ENCODE measurements around the gene GALK2. TPM values are rescaled to one million over a fixed set of nuclear protein-coding genes. Genes with fewer than 3 reads are reported as not detected.

GALK2 gene
- total and polyA plus RNA-seq, 8 donors, result 23.1 to 43.1 (median 25.1) TPM

- peak in 2 of 4 donors; percentile 53 to 70 for DNase-seq
- ATAC-seq, result peak; percentile 99
These were observed 46.0 kb downstream of the GALK2 start for GRCh38 chr15:49215768-49216739.

DNA sequence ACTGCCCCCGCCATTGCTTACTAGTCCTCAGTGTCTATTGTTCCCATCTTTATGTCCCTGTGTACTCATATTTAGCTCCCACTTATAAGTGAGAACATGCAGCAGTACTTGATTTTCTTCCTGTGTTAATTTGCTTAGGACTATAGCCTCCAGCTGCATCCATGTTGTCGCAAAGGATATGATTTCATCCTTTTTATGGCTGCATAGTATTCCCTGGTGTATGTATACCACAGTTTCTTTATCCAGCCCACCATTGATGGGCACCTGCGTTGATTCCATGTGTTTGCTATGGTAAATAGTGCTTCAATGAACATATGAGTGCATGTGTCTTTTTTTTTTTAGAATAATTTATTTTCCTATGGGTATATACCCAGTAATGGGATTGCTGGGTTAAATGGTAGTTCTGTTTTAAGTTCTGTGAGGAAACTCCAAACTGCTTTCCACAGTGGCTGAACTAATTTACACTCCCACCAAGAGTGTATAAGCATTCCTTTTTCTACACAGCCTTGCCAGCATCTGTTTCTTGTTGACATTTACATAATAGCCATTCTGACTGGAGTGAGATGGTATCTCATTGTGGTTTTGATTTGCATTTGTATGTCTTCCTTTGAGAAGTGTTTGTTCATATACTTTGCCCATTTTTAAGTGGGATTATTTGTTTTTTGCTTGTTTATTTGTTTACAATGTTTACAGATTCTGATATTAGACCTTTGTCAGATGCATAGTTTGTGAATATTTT lies 53.7 kb downstream of the GALK2 start:
- H3K4me1 ChIP-seq, result no peaks in the 10 kb centered on the region
- H3K27ac ChIP-seq, result no peak overlapping the region
- TF ChIP-seq, protein P1, sequence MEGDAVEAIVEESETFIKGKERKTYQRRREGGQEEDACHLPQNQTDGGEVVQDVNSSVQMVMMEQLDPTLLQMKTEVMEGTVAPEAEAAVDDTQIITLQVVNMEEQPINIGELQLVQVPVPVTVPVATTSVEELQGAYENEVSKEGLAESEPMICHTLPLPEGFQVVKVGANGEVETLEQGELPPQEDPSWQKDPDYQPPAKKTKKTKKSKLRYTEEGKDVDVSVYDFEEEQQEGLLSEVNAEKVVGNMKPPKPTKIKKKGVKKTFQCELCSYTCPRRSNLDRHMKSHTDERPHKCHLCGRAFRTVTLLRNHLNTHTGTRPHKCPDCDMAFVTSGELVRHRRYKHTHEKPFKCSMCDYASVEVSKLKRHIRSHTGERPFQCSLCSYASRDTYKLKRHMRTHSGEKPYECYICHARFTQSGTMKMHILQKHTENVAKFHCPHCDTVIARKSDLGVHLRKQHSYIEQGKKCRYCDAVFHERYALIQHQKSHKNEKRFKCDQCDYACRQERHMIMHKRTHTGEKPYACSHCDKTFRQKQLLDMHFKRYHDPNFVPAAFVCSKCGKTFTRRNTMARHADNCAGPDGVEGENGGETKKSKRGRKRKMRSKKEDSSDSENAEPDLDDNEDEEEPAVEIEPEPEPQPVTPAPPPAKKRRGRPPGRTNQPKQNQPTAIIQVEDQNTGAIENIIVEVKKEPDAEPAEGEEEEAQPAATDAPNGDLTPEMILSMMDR (IDR thresholded peaks at IDR 0.05), result no peak
- ATAC-seq, result no peak
- no peak overlapping the region for H3K4me3 ChIP-seq
- H3K9me3 ChIP-seq, result peaks cover 0 to 19% of the 10 kb centered on the region in 2 donors
- intact Hi-C loops (cut with DNase I), result no loop called here
- no peaks in the 10 kb centered on the region for H3K27me3 ChIP-seq
- H3K36me3 ChIP-seq, result peaks cover 0 to 17% of the 10 kb centered on the region in 2 donors
- DNase-seq, result no peak

More at GRCh38 chr15:49215768-49216739, 46.0 kb downstream of the GALK2 start:
- Histone ChIP-seq H3K4me1 (peaks cover 0 to 5% of the 10 kb centered on the region in 2 donors), H3K27me3 (no peaks in the 10 kb centered on the region), H3K9me3 (peaks cover 0 to 11% of the 10 kb centered on the region in 2 donors), H3K36me3 (peaks cover 0 to 29% of the 10 kb centered on the region in 2 donors), H3K27ac (no peak overlapping the region), H3K4me3 (no peak overlapping the region)
- TF ChIP-seq, protein P1 (IDR thresholded peaks at IDR 0.05), result peak; percentile 11 to 36
- intact Hi-C loops (cut with DNase I), result no loop called here

DNA sequence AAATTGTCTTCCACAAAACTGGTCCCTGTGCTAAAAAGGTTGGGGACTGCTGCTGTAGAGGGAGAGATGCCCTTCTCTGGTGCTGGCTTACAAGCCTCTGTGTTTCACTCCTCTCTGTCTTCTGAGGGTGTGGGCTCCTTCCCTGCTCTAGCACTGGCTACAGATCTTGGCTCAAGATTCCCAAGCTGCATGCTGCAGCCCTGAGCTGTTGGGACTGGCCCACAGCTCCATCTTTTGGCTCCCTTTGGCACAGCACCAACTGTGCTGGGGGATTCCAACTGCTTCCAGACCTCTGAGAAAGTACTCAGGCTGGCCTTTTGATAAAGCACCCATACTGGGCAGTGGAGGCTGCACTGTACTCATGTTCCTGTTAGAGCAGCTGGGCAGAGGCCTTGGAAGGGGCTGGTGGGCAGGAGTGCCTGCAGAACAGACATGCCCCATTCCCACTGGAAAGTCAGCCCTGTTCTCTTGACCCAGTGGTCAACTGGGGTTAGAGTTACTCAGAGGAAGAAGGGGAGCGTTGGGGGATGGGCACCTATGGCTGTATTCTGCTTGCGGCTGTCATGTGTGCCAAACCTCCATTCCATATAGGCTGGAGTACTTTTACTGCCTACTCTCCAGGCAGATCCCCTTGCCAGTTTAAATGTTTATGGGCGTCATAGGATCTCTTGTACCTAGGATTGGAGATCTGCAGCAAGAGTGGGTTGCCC lies 55.7 kb downstream of the GALK2 start:
- TF ChIP-seq, protein P1 (IDR thresholded peaks at IDR 0.05), result no peak
- Histone ChIP-seq H3K9me3 (peaks cover 0 to 19% of the 10 kb centered on the region in 2 donors), H3K27me3 (no peaks in the 10 kb centered on the region), H3K36me3 (peaks cover 0 to 12% of the 10 kb centered on the region in 2 donors), H3K4me1 (no peaks in the 10 kb centered on the region), H3K27ac (no peak overlapping the region), H3K4me3 (no peak overlapping the region)
- peak in 1 of 4 donors; percentile 15 for DNase-seq
- intact Hi-C loops (cut with DNase I), result no loop called here
- ATAC-seq, result peak; percentile 32

DNA sequence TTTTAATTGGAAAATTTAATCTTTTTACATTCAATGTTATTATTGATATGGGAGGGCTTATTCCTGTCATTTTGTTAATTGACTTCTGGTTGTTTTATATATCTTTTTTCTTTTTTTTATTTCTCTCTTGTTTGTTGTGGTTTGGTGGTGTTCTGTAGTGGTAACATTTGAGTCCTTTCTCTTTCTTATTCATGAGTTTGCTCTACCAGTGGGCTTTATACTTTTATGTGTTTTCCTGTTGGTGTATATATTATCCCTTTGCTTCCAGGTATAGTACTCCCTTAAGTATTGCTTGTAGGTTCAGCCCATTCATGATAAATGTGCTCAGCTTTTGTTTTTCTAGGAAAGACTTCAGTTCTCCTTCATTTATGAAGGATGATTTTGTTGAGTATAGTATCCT lies 57.6 kb downstream of the GALK2 start:
- intact Hi-C loops (cut with DNase I), result no loop called here
- TF ChIP-seq, protein P1 (IDR thresholded peaks at IDR 0.05), result no peak
- ATAC-seq, result no peak

More for the DNA sequence above, 57.6 kb downstream of the GALK2 start:
- no peak for DNase-seq
- Histone ChIP-seq H3K9me3 (peaks cover 0 to 13% of the 10 kb centered on the region in 2 donors), H3K27me3 (no peaks in the 10 kb centered on the region), H3K27ac (no peak overlapping the region), H3K4me1 (peaks cover 0 to 4% of the 10 kb centered on the region in 2 donors), H3K36me3 (peaks cover 0 to 16% of the 10 kb centered on the region in 2 donors), H3K4me3 (no peak overlapping the region)

Data from left lung (tissue), 10 donors.